OCI-LY7 (cell line): ENCODE data around the gene MGST3. TPM values are rescaled to one million over a fixed set of nuclear protein-coding genes. Genes with fewer than 3 reads are reported as not detected.
"Not testable (repeated sequence)": the region's sequence is repeated elsewhere in the genome, so short reads cannot be mapped to it uniquely, and the experiment has no call there.

Experiments used
- BruUV-seq: library from RNA; stranded (reverse); fragments of 400-500 nt; replicated peaks from 2 replicates; lab custom pipeline; 2021; lab: Mats Ljungman, UMichigan
- CTCF ChIA-PET: fragments of 300-600 bp; sonication (Branson Sonifier 250); formaldehyde crosslinking; loops from one replicate; lab custom pipeline; 2022; ENCODE audit warnings: antibody characterized with exemption; ENCODE audit not compliant: unreplicated experiment; lab: Charles Lee
- POLR2A ChIA-PET: fragments of 300-600 bp; sonication (Branson Sonifier 250); formaldehyde crosslinking; loops from one replicate; lab custom pipeline; 2022; ENCODE audit warnings: antibody characterized with exemption; lab: Charles Lee
- DNase-seq: peaks from one replicate; pipeline ENCODE4 v3.0.0-alpha.2; 2015; ENCODE audit warnings: low spot score
- H2AFZ ChIP-seq: fragments of 200-600 bp; sonication (generic), shearing (Covaris generic); 2 replicates; pipeline ENCODE4 v1.6.1; 2014; ENCODE audit warnings: mild to moderate bottlenecking, antibody characterized with exemption, low read length, moderate library complexity
- H3K27ac ChIP-seq: fragments of 200-600 bp; sonication (generic); 2 replicates; pipeline ENCODE4 v1.5.1; 2014; ENCODE audit warnings: mixed run types, low read depth, mild to moderate bottlenecking, moderate library complexity, low read length, inconsistent platforms; ENCODE audit not compliant: poor library complexity, severe bottlenecking
- H3K36me3 ChIP-seq: fragments of 200-600 bp; sonication (generic); 2 replicates; pipeline ENCODE4 v1.6.1; 2014; ENCODE audit warnings: mild to moderate bottlenecking, antibody characterized with exemption, low read length, moderate library complexity, mixed read lengths; ENCODE audit not compliant: insufficient read depth
- H3K4me1 ChIP-seq: fragments of 200-600 bp; sonication (generic); 2 replicates; pipeline ENCODE4 v1.5.1; 2014; ENCODE audit warnings: mild to moderate bottlenecking, low read length; ENCODE audit not compliant: insufficient read depth, poor library complexity, severe bottlenecking
- H3K4me2 ChIP-seq: fragments of 200-600 bp; sonication (generic); 2 replicates; pipeline ENCODE4 v1.6.1; 2014; ENCODE audit warnings: mild to moderate bottlenecking, low read length
- H3K4me3 ChIP-seq: fragments of 200-600 bp; sonication (generic); 2 replicates; pipeline ENCODE4 v1.5.1; 2014; ENCODE audit warnings: mild to moderate bottlenecking, low read depth, low read length; ENCODE audit not compliant: poor library complexity, severe bottlenecking
- H3K79me2 ChIP-seq: fragments of 200-600 bp; sonication (generic); 2 replicates; pipeline ENCODE4 v1.6.1; 2016; ENCODE audit warnings: low read depth, mild to moderate bottlenecking, low read length, moderate library complexity, mixed read lengths; ENCODE audit not compliant: insufficient read depth
- H3K9me2 ChIP-seq: fragments of 200-600 bp; sonication (generic); 2 replicates; pipeline ENCODE4 v1.6.1; 2016; ENCODE audit warnings: mild to moderate bottlenecking, low read length, mixed read lengths; ENCODE audit not compliant: insufficient read depth
- H3K9me3 ChIP-seq: fragments of 200-600 bp; sonication (generic); 2 replicates; pipeline ENCODE4 v1.6.1; 2014; ENCODE audit warnings: mild to moderate bottlenecking, mixed run types, low read length, mixed read lengths
- H4K20me1 ChIP-seq: fragments of 200-600 bp; sonication (generic); 2 replicates; pipeline ENCODE4 v1.6.1; 2014; ENCODE audit warnings: mild to moderate bottlenecking, antibody characterized with exemption, low read length, moderate library complexity, mixed read lengths; ENCODE audit not compliant: insufficient read depth
- CTCF ChIP-seq: fragments of 200-600 bp; sonication (generic); conservative IDR thresholded peaks from 2 replicates; pipeline ENCODE4 v1.5.1; 2014; ENCODE audit warnings: mild to moderate bottlenecking, antibody characterized with exemption, low read length, moderate library complexity, mixed read lengths
- EZH2phosphoT487 ChIP-seq: fragments of 200-600 bp; sonication (generic); IDR thresholded peaks from 2 replicates; pipeline ENCODE4 v1.6.1; 2018; ENCODE audit warnings: low read depth, borderline replicate concordance, mild to moderate bottlenecking, mixed run types, antibody characterized with exemption, low read length, moderate library complexity, mixed read lengths
- intact Hi-C: fragments of 100-400 bp; cut with micrococcal nuclease; formaldehyde crosslinking; loops from one replicate; pipeline ENCODE4 v1.10.0; 2022; ENCODE audit not compliant: unreplicated experiment
- total RNA-seq, 2 experiments: library from RNA; depleted of rRNA in 1 of 2; stranded (reverse); fragments of >200 nt in 1 of 2; shearing (Covaris generic) in 1 of 2; gene quantifications; 2 replicates each; pipeline ENCODE4 v1.2.3, GENCODE V29; 2014 to 2022

MGST3 gene
- total RNA-seq, 2 experiments from 2014 or later: 115 to 127 TPM

- Histone ChIP-seq H4K20me1 (no peaks in the 10 kb centered on the region), H3K79me2 (peaks cover 20% of the 10 kb centered on the region), H3K27ac (no peak overlapping the region), H3K4me2 (no peak overlapping the region), H3K9me3 (no peaks in the 10 kb centered on the region), H3K9me2 (no peaks in the 10 kb centered on the region), H3K4me3 (no peak overlapping the region), H3K36me3 (no peaks in the 10 kb centered on the region; the same call in 1 of the 2 replicates), H3K4me1 (peaks cover 4% of the 10 kb centered on the region), H2AFZ (no peak overlapping the region)
- TF ChIP-seq EZH2phosphoT487 (no peak), CTCF (no peak)
- ChIA-PET CTCF (no interaction called here), POLR2A (no interaction called here)
- no peak for DNase-seq
- intact Hi-C loops: no loop called here
- BruUV-seq: no TSS peak
Observed at GRCh38 chr1:165699577-165699976, 68.5 kb downstream of the MGST3 start.

DNA sequence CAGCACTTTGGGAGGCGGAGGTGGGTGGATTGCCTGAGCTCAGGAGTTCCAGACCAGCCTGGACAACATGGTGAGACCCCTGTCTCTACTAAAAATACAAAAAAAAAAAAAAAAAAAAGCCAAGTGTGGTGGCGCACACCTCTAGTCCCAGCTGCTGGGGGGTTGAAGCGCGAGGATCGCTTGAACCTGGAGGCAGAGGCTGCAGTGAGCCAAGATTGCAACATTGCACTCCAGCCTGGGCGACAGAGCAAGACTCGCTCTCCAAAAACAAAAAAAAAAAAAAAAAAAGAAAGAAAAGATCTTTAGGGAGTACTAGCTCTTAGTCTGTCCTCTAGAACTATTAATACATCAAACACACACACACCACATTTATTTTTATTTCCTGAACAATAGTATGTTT is 70.9 kb downstream of the MGST3 start:
- intact Hi-C loops, H3K79me2 ChIP-seq, H3K4me2 ChIP-seq, BruUV-seq, DNase-seq, H2AFZ ChIP-seq, H3K27ac ChIP-seq, H3K9me2 ChIP-seq, H3K36me3 ChIP-seq, CTCF ChIA-PET, H3K4me3 ChIP-seq, H3K9me3 ChIP-seq, H3K4me1 ChIP-seq, H4K20me1 ChIP-seq: not testable (repeated sequence)
- POLR2A ChIA-PET: interaction anchor here (0.6 kb wide), 1 partner anchor 68 kb away, joined by 3 read pairs; no protein-coding TSS in a partner anchor

DNA sequence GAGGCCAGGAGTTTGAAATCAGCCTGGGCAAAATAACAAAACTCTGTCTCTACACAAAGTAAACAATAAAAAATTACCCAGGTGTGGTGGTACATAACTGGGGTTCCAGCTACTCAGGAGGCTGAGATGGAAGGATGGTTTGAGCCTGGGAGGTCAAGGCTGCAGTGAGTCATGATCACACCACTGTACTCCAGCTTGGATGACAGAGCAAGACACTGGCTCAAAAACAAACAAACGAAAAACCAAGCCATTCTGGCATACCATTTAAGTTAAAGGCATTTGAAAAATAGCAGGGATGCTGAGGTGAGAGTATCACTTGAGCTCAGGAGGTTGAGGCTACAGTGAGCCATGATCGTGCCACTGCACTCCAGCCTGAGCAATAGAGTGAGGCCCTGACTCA is 72.6 kb downstream of the MGST3 start:
- Histone ChIP-seq H2AFZ (no peak overlapping the region), H4K20me1 (no peaks in the 10 kb centered on the region), H3K9me3 (no peaks in the 10 kb centered on the region), H3K79me2 (no peaks in the 10 kb centered on the region), H3K9me2 (no peaks in the 10 kb centered on the region), H3K27ac (no peak overlapping the region), H3K36me3 (no peaks in the 10 kb centered on the region), H3K4me3 (no peak overlapping the region), H3K4me2 (no peak overlapping the region), H3K4me1 (no peaks in the 10 kb centered on the region)
- no peak for DNase-seq
- intact Hi-C loops: no loop called here
- no peak for TF ChIP-seq EZH2phosphoT487
- no peak for TF ChIP-seq CTCF
- no TSS peak for BruUV-seq
- ChIA-PET CTCF (no interaction called here), POLR2A (no interaction called here)

Other genes starting within 250 kb of the MGST3 start
- gene RXRG, start 186.1 kb upstream of the MGST3 start, total RNA-seq (2014; rRNA removed; shearing (Covaris generic)): not detected in 2 replicates
- gene RXRG, start 186.1 kb upstream of the MGST3 start, total RNA-seq (2022): not detected in 2 replicates
- not detected in 2 replicates for gene LRRC52, start 87.2 kb upstream of the MGST3 start, total RNA-seq (2014; rRNA removed; shearing (Covaris generic))
- not detected in 2 replicates for gene LRRC52, start 87.2 kb upstream of the MGST3 start, total RNA-seq (2022)
- gene ALDH9A1, start 67.3 kb downstream of the MGST3 start, total RNA-seq (2014; rRNA removed; shearing (Covaris generic)): 22.5 and 36.0 TPM in 2 replicates
- gene ALDH9A1, start 67.3 kb downstream of the MGST3 start, total RNA-seq (2022): 27.7 and 32.1 TPM in 2 replicates
- gene TMCO1, start 137.6 kb downstream of the MGST3 start, total RNA-seq (2014; rRNA removed; shearing (Covaris generic)): 22.9 and 23.7 TPM in 2 replicates
- 44.5 and 49.5 TPM in 2 replicates for gene TMCO1, start 137.6 kb downstream of the MGST3 start, total RNA-seq (2022)
- gene UCK2, start 196.4 kb downstream of the MGST3 start, total RNA-seq (2014; rRNA removed; shearing (Covaris generic)): 65.6 and 75.8 TPM in 2 replicates
- 66.0 and 66.6 TPM in 2 replicates for gene UCK2, start 196.4 kb downstream of the MGST3 start, total RNA-seq (2022)